ENCODE data around the gene AGO1. TPM values are rescaled to one million over a fixed set of nuclear protein-coding genes. Genes with fewer than 3 reads are reported as not detected.

Gene AGO1
- total and polyA plus RNA-seq, 10 of the 15 experiments (the other 5 are each of a cell fraction or from before 2014, with no cell fraction given) = 1.8 to 24.0 (median 8.1) TPM

GRCh38 chr1:35882945-35883634 is at the start of gene AGO1 (continued):
- TF ChIP-seq, protein P1, sequence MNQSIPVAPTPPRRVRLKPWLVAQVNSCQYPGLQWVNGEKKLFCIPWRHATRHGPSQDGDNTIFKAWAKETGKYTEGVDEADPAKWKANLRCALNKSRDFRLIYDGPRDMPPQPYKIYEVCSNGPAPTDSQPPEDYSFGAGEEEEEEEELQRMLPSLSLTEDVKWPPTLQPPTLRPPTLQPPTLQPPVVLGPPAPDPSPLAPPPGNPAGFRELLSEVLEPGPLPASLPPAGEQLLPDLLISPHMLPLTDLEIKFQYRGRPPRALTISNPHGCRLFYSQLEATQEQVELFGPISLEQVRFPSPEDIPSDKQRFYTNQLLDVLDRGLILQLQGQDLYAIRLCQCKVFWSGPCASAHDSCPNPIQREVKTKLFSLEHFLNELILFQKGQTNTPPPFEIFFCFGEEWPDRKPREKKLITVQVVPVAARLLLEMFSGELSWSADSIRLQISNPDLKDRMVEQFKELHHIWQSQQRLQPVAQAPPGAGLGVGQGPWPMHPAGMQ (IDR thresholded peaks at IDR 0.05; ENCODE audit: borderline replicate concordance) = no peak
- TF ChIP-seq IKZF2 (IDR thresholded peaks at IDR 0.05) = no peak
- TF ChIP-seq RFX5 (IDR thresholded peaks at IDR 0.05; ENCODE audit: low read depth, low read length) = no peak
- no peak for TF ChIP-seq ETV6 (conservative IDR thresholded peaks at IDR 0.05 in 1 of 2, IDR thresholded peaks at IDR 0.05 in 1 of 2; ENCODE audit: borderline replicate concordance in 1 of 2, low read depth in 1 of 2)
- TF ChIP-seq MYC (IDR thresholded peaks at IDR 0.05; ENCODE audit: insufficient read depth, insufficient read length, insufficient replicate concordance, low read length, severe bottlenecking) = no peak
- no peak for TF ChIP-seq SMAD1 (IDR thresholded peaks at IDR 0.05; ENCODE audit: low read depth, partially characterized antibody)
- no peak for TF ChIP-seq JUND (IDR thresholded peaks at IDR 0.05; ENCODE audit: low read depth, low read length)
- TF ChIP-seq, protein P2, sequence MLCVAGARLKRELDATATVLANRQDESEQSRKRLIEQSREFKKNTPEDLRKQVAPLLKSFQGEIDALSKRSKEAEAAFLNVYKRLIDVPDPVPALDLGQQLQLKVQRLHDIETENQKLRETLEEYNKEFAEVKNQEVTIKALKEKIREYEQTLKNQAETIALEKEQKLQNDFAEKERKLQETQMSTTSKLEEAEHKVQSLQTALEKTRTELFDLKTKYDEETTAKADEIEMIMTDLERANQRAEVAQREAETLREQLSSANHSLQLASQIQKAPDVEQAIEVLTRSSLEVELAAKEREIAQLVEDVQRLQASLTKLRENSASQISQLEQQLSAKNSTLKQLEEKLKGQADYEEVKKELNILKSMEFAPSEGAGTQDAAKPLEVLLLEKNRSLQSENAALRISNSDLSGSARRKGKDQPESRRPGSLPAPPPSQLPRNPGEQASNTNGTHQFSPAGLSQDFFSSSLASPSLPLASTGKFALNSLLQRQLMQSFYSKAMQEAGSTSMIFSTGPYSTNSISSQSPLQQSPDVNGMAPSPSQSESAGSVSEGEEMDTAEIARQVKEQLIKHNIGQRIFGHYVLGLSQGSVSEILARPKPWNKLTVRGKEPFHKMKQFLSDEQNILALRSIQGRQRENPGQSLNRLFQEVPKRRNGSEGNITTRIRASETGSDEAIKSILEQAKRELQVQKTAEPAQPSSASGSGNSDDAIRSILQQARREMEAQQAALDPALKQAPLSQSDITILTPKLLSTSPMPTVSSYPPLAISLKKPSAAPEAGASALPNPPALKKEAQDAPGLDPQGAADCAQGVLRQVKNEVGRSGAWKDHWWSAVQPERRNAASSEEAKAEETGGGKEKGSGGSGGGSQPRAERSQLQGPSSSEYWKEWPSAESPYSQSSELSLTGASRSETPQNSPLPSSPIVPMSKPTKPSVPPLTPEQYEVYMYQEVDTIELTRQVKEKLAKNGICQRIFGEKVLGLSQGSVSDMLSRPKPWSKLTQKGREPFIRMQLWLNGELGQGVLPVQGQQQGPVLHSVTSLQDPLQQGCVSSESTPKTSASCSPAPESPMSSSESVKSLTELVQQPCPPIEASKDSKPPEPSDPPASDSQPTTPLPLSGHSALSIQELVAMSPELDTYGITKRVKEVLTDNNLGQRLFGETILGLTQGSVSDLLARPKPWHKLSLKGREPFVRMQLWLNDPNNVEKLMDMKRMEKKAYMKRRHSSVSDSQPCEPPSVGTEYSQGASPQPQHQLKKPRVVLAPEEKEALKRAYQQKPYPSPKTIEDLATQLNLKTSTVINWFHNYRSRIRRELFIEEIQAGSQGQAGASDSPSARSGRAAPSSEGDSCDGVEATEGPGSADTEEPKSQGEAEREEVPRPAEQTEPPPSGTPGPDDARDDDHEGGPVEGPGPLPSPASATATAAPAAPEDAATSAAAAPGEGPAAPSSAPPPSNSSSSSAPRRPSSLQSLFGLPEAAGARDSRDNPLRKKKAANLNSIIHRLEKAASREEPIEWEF (IDR thresholded peaks at IDR 0.05; ENCODE audit: insufficient replicate concordance, low read depth, low read length) = no peak
- no peak for TF ChIP-seq BRCA1 (IDR thresholded peaks at IDR 0.05; ENCODE audit: low read depth, low read length)
- TF ChIP-seq YBX1 (IDR thresholded peaks at IDR 0.05) = no peak
- TF ChIP-seq GABPA (IDR thresholded peaks at IDR 0.05; ENCODE audit: low read depth) = no peak
- no peak for TF ChIP-seq ZNF274 (IDR thresholded peaks at IDR 0.05; ENCODE audit: insufficient read depth, insufficient read length)
- no peak for TF ChIP-seq MTA2 (IDR thresholded peaks at IDR 0.05; ENCODE audit: low read depth)
- no peak for TF ChIP-seq CBX3 (IDR thresholded peaks at IDR 0.05; ENCODE audit: borderline replicate concordance, low read depth)
- TF ChIP-seq NKRF (conservative IDR thresholded peaks at IDR 0.05) = no peak; the same call in none of the 2 replicates
- peak; percentile 51 for TF ChIP-seq RAD21 (IDR thresholded peaks at IDR 0.05; ENCODE audit: insufficient read depth, low read depth, low read length)
- TF ChIP-seq BCL11A (IDR thresholded peaks at IDR 0.05; ENCODE audit: low read depth, low read length) = no peak
- TF ChIP-seq RB1 (IDR thresholded peaks at IDR 0.05; ENCODE audit: borderline replicate concordance) = peak; percentile 95; the same call in 1 of the 2 replicates
- no peak for TF ChIP-seq CEBPB (IDR thresholded peaks at IDR 0.05; ENCODE audit: borderline replicate concordance in 1 of 2, low read depth in 2 of 2, low read length in 2 of 2)
- peak; percentile 89 for TF ChIP-seq RELA (IDR thresholded peaks at IDR 0.05; ENCODE audit: borderline replicate concordance, partially characterized antibody)
- no peak for TF ChIP-seq HCFC1 (IDR thresholded peaks at IDR 0.05; ENCODE audit: low read length)
- TF ChIP-seq EGR1 (IDR thresholded peaks at IDR 0.05; ENCODE audit: borderline replicate concordance in 1 of 2, low read depth in 2 of 2, low read length in 2 of 2) = peak in 1 of 2 experiments; percentile 97; a peak in 2 of 3 replicates
- TF ChIP-seq HDAC2 (IDR thresholded peaks at IDR 0.05) = no peak
